Activated CD4-positive, alpha-beta T cell treated with anti-CD3 and anti-CD28 coated beads, Interleukin-2, amount 50 U/mL, for 1 hour (primary cell): ENCODE data around the gene CYP1A1.
"Not testable (repeated sequence)": the region's sequence is repeated elsewhere in the genome, so short reads cannot be mapped to it uniquely, and the experiment has no call there.

Experiments used
- DNase-seq: peaks from one replicate; pipeline ENCODE4 v3.0.0-alpha.2; 2020

The CYP1A1 gene, protein sequence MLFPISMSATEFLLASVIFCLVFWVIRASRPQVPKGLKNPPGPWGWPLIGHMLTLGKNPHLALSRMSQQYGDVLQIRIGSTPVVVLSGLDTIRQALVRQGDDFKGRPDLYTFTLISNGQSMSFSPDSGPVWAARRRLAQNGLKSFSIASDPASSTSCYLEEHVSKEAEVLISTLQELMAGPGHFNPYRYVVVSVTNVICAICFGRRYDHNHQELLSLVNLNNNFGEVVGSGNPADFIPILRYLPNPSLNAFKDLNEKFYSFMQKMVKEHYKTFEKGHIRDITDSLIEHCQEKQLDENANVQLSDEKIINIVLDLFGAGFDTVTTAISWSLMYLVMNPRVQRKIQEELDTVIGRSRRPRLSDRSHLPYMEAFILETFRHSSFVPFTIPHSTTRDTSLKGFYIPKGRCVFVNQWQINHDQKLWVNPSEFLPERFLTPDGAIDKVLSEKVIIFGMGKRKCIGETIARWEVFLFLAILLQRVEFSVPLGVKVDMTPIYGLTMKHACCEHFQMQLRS

DNA sequence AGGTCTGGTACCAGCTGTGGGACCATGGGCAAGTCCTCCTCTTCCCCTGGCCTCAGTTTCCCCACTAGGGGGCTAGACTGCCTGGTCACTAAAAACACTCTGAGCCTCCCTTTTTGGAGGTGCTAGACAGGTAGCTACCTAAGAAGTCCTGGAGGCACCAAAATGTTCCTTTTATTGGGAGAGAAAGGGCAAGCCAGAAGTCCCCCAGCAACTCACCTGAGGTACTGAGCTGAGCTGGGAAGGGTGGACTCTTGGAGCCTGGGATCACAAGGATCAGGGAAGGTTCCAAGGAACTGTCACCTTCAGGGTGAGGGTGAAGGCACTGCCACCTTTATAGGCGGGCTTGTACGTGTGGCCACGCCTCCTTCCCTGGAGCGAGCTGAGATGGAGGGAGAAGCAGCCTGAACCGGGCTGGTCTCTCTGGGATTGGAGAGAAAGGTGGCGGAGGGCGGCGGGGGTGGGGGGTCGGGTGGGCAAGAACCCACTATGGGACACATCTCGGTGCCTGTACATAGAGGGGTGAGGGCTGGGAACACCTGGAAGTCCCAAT lies at the start of gene CYP1A1:
TSS of gene CYP1A1 (minus strand) at position 304 of the 550 bp plus-strand sequence. CDS start 2,431 bp downstream, outside the sequence.
- DNase-seq = peak; percentile 30

DNA sequence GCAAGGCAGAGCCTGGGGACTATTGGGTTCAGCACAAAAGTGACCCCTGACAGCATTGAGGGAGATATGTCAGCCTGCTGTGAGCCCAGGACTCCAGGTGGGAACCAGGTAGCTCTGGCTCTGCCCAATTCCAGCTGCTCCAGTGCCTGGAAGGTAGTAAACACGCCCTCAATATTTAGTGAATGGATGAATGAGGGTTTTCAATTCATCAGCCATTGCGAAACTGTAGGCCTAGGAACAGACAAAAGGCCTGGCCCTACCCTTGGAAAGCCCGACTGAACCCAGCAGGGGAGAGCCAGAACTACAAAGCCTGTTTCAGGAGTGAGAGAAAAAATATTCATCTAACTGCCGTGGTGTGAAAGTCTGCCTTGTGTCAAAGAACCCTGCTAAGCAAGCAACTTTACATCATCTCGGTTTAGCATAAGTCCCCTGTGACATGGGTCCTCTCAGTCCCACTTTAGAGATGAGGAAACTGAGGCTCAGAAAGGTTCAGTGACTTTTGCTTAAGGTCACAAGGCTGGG lies 48.5 kb upstream of the CYP1A1 start:
- DNase-seq = no peak

DNA sequence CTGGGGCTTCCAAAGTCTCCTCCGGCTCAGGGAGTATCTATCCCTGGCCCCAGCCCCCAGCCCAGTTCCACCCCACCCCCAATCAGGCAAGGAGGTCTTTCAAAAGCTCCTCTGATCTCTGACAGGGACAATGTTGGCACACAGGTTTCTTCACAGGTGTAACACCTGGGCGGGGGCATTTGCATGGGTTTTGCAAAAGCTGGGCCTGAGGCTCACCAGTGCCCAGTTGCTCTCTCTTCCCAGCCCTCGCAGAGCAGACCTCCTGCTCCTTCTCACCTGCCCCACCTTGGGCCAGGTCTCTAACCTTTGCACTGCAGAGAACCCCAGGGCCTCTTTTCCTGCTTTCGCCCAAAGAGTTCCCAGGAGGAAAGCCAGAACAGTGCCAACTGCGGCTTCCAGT lies 48.0 kb upstream of the CYP1A1 start:
- DNase-seq = no peak

DNA sequence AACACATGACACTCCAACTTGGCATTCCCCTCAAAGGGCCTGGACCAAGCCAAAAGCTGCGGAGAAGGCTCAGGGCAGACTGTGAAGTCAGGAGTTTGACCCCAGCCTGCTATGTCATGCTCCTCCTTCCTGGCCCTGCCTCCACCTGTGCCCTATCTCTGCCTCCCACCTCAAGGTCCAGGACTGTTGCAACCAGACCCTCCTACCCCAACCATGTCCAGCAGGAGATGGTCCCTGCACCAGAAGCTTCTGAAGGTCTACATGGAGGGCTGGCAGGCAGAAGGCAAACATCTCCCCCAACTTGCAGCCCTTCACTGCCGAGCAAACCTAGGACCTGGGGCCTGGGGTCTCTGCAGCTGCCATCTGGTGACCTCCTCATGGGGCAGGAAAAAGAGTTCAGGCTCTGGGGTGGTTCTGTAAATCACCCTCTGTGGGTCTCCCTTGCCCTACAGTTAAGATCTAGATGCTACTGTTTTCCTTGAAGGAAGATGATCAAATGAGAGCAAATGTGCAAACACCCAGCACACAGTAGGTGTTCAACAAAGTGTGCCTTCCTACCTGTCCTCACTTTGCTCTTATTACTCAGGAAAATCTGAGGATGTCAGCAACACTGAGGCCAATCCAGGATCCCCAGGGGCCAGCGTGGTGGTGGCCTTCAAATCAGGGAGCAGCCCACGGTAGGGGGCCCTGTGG lies 45.0 kb upstream of the CYP1A1 start:
- no peak for DNase-seq

DNA sequence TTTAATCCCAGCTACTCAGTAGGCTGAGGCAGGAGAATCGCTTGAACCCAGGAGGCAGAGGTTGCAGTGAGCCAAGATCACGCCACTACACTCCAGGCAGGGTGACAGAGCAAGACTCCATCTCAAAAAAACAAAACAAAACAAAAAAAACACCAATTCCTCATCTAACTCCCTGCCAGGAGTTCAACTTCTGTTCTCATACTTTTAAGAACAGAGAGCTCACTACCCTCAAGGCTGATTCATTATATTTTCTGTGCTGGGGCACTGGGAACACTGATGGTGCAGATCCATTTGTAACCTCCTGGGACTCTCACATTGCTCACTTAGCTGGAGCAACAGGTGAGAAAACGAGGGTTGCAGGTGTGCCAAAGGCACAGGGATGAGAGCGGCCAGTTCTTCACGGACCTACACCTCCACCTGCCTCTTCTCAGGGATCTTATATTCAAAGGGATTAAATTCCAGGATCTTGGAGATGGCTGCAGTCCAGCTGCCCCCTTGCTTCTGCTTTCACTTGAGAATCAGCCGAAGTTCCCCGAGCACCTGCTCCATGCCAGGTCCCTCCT lies 44.2 kb upstream of the CYP1A1 start:
- no peak for DNase-seq

DNA sequence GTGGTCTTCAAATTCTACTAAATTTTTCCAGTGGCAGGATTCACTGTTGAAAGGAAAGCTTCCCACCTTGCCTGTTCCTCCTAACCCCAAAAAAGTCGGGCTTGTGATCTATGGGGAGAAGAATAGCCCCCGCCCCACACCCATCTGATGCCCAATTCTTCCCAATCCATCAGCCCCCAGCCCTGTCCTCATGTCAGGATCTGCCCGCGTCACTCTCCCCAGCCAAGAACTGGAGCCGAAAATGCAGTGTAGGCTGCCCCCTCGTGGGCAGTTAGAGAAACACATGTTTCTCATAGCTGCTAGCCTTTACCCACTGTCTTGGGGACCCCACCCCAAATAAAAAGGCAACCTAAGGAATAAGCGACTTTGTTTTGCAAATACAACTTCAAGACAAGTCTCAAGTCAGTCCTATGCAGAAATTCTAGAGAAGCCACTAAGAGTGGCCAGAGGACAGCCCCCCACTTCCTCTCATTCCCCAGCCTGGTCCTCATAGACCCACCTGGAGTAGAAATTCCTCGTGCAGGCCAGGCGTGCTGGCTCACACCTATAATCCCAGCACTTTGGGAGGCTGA lies 43.5 kb upstream of the CYP1A1 start:
- peak; percentile 61 for DNase-seq

DNA sequence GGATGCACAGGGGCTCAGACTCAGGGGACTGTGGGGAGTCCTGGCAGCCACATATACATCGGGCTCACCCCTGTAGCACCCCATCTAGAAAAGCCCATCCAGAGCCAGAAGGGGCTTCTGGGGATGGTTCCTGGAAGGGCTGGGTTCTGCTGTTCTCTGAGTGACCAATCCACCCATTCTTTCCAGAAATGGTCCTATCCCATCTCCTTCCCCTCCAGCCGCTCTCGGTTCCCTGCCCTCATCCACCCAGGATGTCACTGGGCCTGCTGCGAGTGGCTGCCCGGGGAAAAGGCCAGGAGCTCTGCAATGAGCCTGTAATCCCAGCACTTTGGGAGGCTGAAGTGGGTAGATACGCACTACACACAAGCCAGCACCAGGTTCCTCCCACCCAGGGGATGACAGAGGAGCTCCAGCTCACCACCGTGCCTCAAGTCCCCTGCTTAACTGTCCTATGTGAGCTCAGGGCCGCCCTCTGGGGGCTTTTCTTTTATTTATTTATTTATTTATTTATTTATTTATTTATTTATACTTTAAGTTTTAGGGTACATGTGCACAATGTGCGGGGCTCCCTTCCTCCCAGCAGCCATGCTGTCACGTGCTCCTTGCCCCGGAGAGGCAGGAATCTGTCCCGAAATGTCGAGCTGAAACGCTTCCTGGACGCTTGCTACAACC lies 42.9 kb upstream of the CYP1A1 start:
- no peak for DNase-seq

DNA sequence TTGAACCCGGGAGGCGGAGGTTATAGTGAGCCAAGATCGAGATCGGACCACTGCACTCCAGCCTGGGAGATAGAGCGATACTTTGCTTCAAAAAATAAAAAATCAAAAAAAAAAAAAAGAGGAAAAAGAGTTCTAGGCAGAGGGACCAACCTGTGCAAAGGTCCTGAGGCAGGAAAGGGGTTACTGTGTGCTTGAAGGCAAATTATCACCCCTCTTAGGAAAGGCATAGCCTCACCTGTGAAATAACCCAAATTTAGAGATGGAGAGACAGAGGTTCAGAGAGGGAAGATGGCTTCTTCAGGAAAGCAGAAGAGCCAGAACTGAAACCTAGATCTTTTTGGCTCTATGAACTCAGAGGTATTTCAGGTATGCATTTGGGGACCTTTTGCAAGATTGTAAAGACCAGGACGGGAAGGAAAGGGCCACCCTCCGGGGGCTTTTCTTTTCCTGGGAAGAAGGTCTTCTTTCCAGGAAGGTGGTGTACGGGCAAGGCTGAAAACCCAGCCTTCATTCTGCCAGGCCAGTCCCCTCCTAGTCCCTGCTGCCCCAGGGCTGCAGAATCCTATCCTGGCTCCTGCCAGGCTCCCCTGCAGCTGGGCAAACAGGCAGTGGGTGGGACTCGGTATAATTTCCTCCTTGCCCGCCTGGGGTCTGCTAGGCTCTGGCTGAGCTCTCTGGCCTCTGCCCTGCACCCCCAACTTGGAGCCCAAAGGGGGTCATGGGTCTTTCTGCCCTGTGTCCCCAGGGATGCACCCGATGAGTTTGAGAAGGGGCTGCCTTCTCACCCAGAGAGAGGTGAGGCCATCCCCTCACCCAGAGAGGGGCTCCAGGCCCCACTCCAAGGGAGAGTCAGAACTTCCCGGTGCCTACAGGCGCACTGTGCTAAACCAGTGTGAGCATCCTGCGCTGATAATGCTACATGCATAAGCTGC lies 42.1 kb upstream of the CYP1A1 start:
- DNase-seq = no peak

DNA sequence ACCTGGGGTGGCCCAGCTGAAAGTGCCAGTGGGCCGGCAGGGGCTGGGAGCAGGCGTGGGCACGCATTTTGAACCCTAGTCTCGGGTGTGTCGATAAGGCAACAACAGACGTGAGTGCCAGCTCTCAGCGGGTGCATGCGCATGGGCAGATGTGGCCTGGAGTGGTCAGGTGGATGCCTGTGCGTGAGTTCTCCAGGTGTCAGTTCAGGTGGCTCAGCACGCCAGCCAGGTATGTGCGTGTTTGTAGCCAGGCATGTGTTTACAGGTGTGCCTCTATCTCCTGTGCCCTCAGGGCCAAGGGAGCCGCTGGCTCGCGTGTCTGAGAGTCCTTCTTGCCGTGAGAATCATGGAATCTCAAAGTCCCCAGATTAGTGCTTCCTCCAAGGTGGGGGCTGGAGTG lies 38.1 kb upstream of the CYP1A1 start:
- no peak for DNase-seq

DNA sequence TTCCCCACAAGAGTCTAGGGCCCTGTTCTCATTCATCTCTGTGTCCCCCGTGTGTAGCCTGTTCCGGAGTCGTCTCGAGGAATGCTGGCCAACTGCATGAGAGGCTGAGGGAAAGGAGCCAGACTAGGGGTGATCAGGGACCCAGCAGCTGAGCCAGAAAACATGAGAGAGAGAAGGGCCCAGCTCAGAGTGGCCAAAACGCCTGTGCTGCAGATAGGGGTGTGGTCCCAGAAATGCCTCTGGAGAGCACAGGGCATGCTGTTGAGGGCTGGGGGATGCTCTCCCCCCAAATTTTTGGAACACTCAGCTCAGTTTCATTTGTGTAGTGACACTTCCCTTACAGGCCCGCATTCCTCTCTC lies 37.4 kb upstream of the CYP1A1 start:
- DNase-seq = no peak

DNA sequence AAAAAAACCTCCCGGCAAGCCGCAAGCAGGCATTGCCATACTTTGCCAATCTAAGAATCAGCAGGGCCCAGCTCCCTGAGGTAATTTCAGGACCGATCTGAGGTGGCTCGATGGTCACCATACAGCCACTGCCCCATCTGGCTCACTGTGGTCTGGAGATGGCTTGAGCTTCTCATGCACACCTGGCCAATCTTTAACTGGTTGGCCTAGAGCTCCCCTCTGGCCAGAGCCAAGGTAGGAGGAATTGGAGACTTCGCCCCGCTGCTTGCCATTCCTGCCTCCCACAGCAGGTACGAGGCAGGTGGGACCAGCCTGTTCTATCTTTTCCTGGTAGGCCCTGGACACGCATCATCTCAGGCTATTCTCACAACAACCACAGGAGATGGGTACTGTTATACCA lies 33.4 kb upstream of the CYP1A1 start:
- no peak for DNase-seq

DNA sequence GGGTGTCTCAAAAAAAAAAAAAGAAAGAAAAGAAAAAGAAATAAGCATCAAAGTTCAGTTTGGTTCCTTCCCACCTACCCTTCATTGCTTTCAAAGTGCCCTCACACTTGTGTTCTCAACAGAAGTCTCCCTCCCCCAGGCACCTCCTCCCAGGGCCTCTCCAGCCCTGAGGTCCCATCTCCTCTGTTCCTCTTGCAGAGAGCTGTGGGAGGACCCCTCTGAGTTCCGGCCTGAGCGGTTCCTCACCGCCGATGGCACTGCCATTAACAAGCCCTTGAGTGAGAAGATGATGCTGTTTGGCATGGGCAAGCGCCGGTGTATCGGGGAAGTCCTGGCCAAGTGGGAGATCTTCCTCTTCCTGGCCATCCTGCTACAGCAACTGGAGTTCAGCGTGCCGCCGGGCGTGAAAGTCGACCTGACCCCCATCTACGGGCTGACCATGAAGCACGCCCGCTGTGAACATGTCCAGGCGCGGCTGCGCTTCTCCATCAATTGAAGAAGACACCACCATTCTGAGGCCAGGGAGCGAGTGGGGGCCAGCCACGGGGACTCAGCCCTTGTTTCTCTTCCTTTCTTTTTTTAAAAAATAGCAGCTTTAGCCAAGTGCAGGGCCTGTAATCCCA lies 29.4 kb upstream of the CYP1A1 start:
- DNase-seq = no peak

DNA sequence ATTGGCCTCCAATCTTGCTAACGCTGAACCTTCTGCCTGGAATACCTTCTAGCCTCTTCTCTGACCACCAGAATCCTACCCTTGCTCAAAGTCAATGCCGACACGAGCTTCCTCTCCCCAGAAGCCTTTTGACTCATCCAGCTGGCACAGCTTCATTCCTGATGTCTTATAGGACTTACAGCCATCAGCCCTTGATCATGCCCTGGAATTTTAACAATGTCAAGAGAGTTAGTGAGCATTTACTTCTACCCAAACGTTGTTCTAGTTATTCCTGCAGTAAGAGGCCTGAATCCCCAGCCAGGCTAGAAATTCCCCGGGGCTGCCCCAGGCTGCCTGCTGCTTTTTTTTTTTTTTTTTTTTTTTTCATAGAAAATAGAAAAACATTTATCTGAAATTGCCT lies 27.2 kb upstream of the CYP1A1 start:
- no peak for DNase-seq

DNA sequence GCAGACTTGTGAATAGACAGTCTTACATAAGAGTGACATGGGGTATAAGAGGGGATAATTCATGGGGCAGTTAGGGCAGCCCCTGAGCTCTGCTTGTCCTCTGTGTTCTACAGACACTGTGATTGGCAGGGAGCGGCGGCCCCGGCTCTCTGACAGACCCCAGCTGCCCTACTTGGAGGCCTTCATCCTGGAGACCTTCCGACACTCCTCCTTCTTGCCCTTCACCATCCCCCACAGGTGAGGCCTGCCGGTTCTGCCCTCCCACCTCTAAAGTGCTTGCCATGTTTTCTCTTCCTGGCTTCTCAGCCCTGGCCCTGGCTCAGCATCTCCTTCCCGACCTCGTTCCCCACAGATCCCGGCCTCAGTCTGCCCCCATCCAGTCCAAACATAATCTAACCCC lies 26.7 kb upstream of the CYP1A1 start:
- DNase-seq = no peak

DNA sequence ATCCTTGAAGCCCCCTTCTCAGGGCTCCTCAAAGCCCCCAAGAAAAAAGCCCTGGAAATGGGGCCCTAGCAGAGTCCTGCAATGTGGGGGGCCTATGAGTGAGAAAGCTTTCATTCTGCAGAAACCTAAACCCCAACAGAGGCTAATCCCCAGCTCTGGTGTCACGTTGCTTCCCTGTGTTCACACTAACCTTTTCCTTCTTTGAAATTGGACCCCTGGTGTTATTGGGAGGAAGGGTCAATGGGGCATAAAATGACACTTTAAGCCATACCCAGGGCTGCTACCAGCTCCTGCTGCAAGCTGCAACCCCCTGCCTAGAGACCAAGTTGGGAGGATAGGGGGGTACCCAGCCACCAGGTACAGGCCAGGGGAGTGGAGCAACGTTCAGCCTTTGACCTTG lies 25.4 kb upstream of the CYP1A1 start:
- no peak for DNase-seq

DNA sequence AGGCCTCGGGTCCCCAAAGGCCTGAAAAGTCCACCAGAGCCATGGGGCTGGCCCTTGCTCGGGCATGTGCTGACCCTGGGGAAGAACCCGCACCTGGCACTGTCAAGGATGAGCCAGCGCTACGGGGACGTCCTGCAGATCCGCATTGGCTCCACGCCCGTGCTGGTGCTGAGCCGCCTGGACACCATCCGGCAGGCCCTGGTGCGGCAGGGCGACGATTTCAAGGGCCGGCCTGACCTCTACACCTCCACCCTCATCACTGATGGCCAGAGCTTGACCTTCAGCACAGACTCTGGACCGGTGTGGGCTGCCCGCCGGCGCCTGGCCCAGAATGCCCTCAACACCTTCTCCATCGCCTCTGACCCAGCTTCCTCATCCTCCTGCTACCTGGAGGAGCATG lies 24.5 kb upstream of the CYP1A1 start:
- DNase-seq = no peak

DNA sequence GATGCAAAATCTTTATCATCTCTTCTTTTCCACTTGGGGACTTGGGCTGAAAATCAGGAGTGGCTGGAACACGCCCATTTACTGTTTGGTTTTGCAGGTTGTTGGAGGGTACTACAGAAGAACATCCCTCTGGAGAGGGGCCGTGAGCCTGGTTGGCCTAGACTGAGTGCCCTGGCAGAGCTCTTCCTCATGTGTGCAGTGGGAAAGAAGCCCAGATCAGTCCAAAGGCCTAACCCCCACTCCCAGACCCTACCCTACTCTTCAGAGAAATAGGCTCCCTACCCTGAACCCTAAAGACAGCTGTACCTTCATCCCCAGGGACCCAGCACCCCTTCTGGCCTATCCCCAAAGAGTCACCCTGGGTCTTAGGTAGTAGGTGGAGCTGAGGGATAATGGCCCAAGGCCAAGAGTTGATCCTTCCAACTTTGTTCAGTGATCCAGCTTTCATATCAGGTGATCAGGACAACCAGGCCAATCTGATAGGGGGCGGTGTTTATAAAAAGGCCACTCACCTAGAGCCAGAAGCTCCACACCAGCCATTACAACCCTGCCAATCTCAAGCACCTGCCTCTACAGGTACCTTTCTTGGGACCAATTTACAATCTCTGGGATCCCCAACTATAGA lies 23.1 kb upstream of the CYP1A1 start, which contains the start of gene CYP1A2:
TSS of gene CYP1A2 (plus strand) at position 524 of the 625 bp plus-strand sequence. CDS start 894 bp downstream, outside the sequence.
- no peak for DNase-seq

DNA sequence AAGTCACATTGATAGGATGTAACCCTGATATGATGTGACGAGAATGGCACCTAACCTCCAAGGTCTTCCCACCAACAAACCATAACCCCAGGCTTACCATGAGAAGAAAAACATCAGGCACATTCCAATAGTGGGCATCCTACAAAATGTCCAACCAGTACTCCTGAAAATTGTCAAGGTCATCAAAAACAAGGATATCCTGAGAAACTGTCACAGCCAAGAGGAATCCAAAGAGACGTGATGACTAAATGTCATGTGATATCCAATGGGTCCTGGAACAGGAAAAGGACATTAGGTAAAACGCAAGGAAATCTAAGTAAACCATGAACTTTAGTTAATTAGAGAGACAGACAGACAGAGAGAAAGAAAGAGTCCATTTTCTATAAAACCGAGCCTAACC lies 21.1 kb upstream of the CYP1A1 start:
- no peak for DNase-seq

DNA sequence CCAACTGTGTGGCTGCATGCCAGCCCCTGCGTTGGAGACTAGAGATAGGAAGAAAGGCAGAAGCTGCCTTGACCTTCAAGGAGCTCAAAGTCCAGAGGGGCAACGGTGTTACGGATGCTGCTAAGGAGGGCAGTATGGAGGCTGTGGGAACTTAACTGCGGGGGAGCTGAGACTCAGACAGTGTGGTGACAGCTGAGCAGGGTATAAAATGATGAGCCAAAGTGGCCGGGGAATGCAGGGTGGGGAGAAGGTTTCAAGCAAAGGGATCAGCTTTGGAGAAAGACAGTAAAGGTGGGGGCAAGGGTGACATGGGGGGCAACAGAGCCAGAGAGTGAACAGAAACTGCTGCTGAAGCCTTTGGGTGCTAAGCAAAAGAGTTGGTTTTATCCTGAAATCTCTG lies 17.1 kb upstream of the CYP1A1 start:
- DNase-seq = no peak

DNA sequence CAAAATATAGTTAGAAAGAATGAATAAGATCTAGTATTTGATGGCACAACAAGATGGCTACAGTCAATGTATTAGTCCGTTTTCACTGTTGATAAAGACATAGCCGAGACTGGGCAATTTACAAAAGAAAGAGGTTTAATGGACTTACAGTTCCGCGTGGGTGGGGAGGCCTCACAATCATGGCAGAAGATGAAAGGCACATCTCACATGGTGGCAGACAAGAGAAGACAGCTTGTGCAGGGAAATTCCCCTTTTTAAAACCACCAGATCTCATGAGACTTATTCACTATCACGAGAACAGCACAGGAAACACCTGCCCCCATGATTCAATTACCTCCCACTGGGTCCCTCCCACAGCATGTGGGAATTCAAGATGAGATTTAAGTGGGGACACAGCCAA lies 12.9 kb upstream of the CYP1A1 start:
- DNase-seq = not testable (repeated sequence)
